GM12878 (cell line): ENCODE results near the gene EXOC7. TPM values are rescaled to one million over a fixed set of nuclear protein-coding genes. Genes with fewer than 3 reads are reported as not detected.

Experiments used
- ATAC-seq: fragments of 200-7000 bp; cut with Tn5 transposase; 3 replicates; pipeline ENCODE4 v1.9.1; 2020; ENCODE audit warnings: mild to moderate bottlenecking, moderate library complexity
- BruUV-seq: library from RNA; stranded (reverse); fragments of 400-500 nt; replicated peaks from 2 replicates; lab custom pipeline; 2021; lab: Mats Ljungman, UMichigan
- CTCF ChIA-PET: fragments of 300-600 bp; sonication (Branson Sonifier 250); formaldehyde crosslinking; extraction: SDS; loops from one replicate; lab custom pipeline; 2021; ENCODE audit warnings: inconsistent platforms; lab: Yijun Ruan, JAX
- POLR2A ChIA-PET: fragments of 350-600 bp; formaldehyde crosslinking; extraction: SDS; loops from one replicate; lab custom pipeline; 2021; ENCODE audit warnings: inconsistent platforms; lab: Charles Lee
- RAD21 ChIA-PET: fragments of 300-600 bp; sonication (Branson Sonifier 250); formaldehyde crosslinking; loops from one replicate; lab custom pipeline; 2023; ENCODE audit warnings: antibody characterized with exemption; ENCODE audit not compliant: unreplicated experiment; lab: Charles Lee
- SMC1A ChIA-PET: fragments of 300-600 bp; sonication (Branson Sonifier 250); formaldehyde crosslinking; loops from one replicate; lab custom pipeline; 2023; ENCODE audit not compliant: unreplicated experiment, uncharacterized antibody; lab: Charles Lee
- DNase-seq: peaks from one replicate; pipeline ENCODE4 v3.0.0-alpha.2; 2011; ENCODE audit warnings: low read depth, low spot score
- FAIRE-seq: peaks from 3 replicates; lab custom pipeline; 2011; peaks lifted over from hg19 to GRCh38; lab: Jason Lieb, UNC
- H2AFZ ChIP-seq: 2 replicates; pipeline ENCODE4 v1.6.0; 2011; ENCODE audit warnings: low read depth, low read length, control low read depth; ENCODE audit not compliant: control insufficient read depth
- H3K27ac ChIP-seq: 2 replicates; pipeline ENCODE4 v1.5.1; 2011; ENCODE audit warnings: control low read depth; ENCODE audit not compliant: control insufficient read depth, insufficient read depth
- H3K27me3 ChIP-seq, 2 experiments: replicated peaks in 1 of 2; 2 replicates each; pipeline versions ENCODE4 v1.6.0 to v1.6.1; 2011; ENCODE audit warnings: low read length in 1 of 2; ENCODE audit not compliant: control insufficient read depth in 2 of 2, insufficient read depth in 2 of 2
- H3K36me3 ChIP-seq, 2 experiments: 2 replicates each; pipeline ENCODE4 v1.5.1; 2011; ENCODE audit warnings: low read length in 1 of 2; ENCODE audit not compliant: control insufficient read depth in 2 of 2, insufficient read depth in 2 of 2
- H3K4me1 ChIP-seq: 2 replicates; pipeline ENCODE4 v1.6.1; 2011; ENCODE audit warnings: mild to moderate bottlenecking, low read length, moderate library complexity, mixed read lengths; ENCODE audit not compliant: control insufficient read depth, insufficient read depth
- H3K4me2 ChIP-seq: 2 replicates; pipeline ENCODE4 v1.6.0; 2011; ENCODE audit warnings: control low read depth; ENCODE audit not compliant: control insufficient read depth, insufficient read depth
- H3K4me3 ChIP-seq: fragments of 200-600 bp; sonication (generic); 2 replicates; pipeline ENCODE4 v1.5.1; 2016
- H3K79me2 ChIP-seq: 2 replicates; pipeline ENCODE4 v1.6.0; 2011; ENCODE audit warnings: low read length; ENCODE audit not compliant: control insufficient read depth, insufficient read depth
- H3K9ac ChIP-seq: 2 replicates; pipeline ENCODE4 v1.8.0; 2011; ENCODE audit warnings: low read length, control low read depth, mixed read lengths; ENCODE audit not compliant: control insufficient read depth, insufficient read depth
- H3K9me3 ChIP-seq: replicated peaks from 3 replicates; pipeline ENCODE4 v1.5.1; 2011; ENCODE audit warnings: mild to moderate bottlenecking, low read length; ENCODE audit not compliant: control insufficient read depth, insufficient read depth
- H4K20me1 ChIP-seq: 2 replicates; pipeline ENCODE4 v1.6.0; 2011; ENCODE audit not compliant: control insufficient read depth, insufficient read depth
- BMI1 ChIP-seq: fragments of 450-650 bp; IDR thresholded peaks from 2 replicates; pipeline ENCODE4 v1.6.1; 2016; ENCODE audit warnings: mild to moderate bottlenecking, moderate library complexity, borderline replicate concordance
- KLF5 ChIP-seq: fragments of 450-650 bp; IDR thresholded peaks from 2 replicates; pipeline ENCODE4 v1.6.1; 2014; ENCODE audit warnings: mild to moderate bottlenecking; ENCODE audit not compliant: partially characterized antibody
- MXI1 ChIP-seq: fragments of 150-350 bp; IDR thresholded peaks from 2 replicates; pipeline ENCODE4 v1.6.1; 2011; ENCODE audit warnings: low read depth, mild to moderate bottlenecking, inconsistent platforms, low read length, improper control_type of control experiment
- NR2C2 ChIP-seq: IDR thresholded peaks from 2 replicates; pipeline ENCODE4 v1.6.1; 2011; ENCODE audit warnings: borderline replicate concordance, low read depth; ENCODE audit not compliant: control insufficient read depth, insufficient read length
- RUNX3 ChIP-seq: IDR thresholded peaks from 2 replicates; pipeline ENCODE4 v1.6.1; 2012; ENCODE audit warnings: low read length, inconsistent platforms
- SPI1 ChIP-seq: IDR thresholded peaks from 2 replicates; pipeline ENCODE4 v1.6.1; 2011; ENCODE audit warnings: low read depth, mild to moderate bottlenecking, low read length, moderate library complexity, borderline replicate concordance; ENCODE audit not compliant: insufficient read depth
- SREBF2 ChIP-seq: IDR thresholded peaks from 2 replicates; pipeline ENCODE4 v1.6.1; 2012; ENCODE audit warnings: mild to moderate bottlenecking, low read length
- SUPT20H ChIP-seq: IDR thresholded peaks from 2 replicates; pipeline ENCODE4 v1.6.1; 2011; ENCODE audit warnings: low read depth, mild to moderate bottlenecking, low read length, moderate library complexity, borderline replicate concordance; ENCODE audit not compliant: control insufficient read depth
- WGBS: methylation state at CpG from one replicate; pipeline ENCODE4 v1.1.6; 2016; ENCODE audit warnings: low lambda C conversion rate; ENCODE audit not compliant: insufficient replicate concordance, insufficient coverage; ENCODE audit errors: missing lambda C conversion rate; 5-methylcytosine and 5-hydroxymethylcytosine counted together
- in situ Hi-C: fragments of 300-500 bp; cut with MboI; formaldehyde crosslinking; loops from 9 replicates; pipeline ENCODE4 v1.14.3; 2018; ENCODE audit warnings: mixed read lengths
- intact Hi-C: fragments of 100-400 bp; cut with micrococcal nuclease; formaldehyde crosslinking; loops from one replicate; pipeline ENCODE4 v1.14.2; 2022; ENCODE audit not compliant: unreplicated experiment
- polyA plus RNA-seq, 11 experiments: library from polyadenylated mRNA; depleted of rRNA in 4 of 11; unstranded in 6 of 11; stranded (reverse) in 5 of 11; fragments of >200 nt; fragmentation: Nextera tagmentation in 4 of 11; fragmentation: Illumina TruSeq in 1 of 11; extraction: Ambion mirVana in 4 of 11; extraction: Trizol in 1 of 11; gene quantifications; 1 replicate in 1 of 11; 2 replicates in 10 of 11; pipeline versions ENCODE4 v1.2.1 to v1.2.3, GENCODE V29; 2011 to 2016; ENCODE audit warnings: inconsistent platforms in 2 of 11, missing spikeins in 2 of 11, low read depth in 1 of 11
- total RNA-seq, 4 experiments: library from RNA; depleted of rRNA in 3 of 4; stranded (reverse); fragments of >200 nt in 3 of 4; fragmentation: Illumina TruSeq in 1 of 4; extraction: Trizol in 1 of 4; gene quantifications; 2 replicates each; pipeline versions ENCODE4 v1.2.1 to v1.2.3, GENCODE V29; 2013 to 2021
- TF ChIP-seq, protein P1 (sequence below): fragments of 450-650 bp; IDR thresholded peaks from 2 replicates; pipeline ENCODE4 v1.6.1; 2017; ENCODE audit warnings: mild to moderate bottlenecking

The EXOC7 gene
- total and polyA plus RNA-seq, 10 of the 15 experiments (the other 5 are each of a cell fraction or from before 2014, with no cell fraction given) = 18.8 to 71.3 (median 48.2) TPM

GRCh38 chr17:76077584-76078110 lies 25.9 kb downstream of the EXOC7 start:
- ChIA-PET CTCF (no interaction called here), SMC1A (no interaction called here)
- FAIRE-seq (no peak), ATAC-seq (no peak)
- no peaks in the 10 kb centered on the region for H4K20me1 ChIP-seq
- no TSS peak for BruUV-seq
- in situ Hi-C loops = no loop called here
- H3K4me2 ChIP-seq = no peak overlapping the region
- peaks cover 7 to 26% of the 10 kb centered on the region in 2 experiments; a peak in 3 of 4 replicates for H3K27me3 ChIP-seq
- H3K79me2 ChIP-seq = peaks cover 4% of the 10 kb centered on the region
- 44% methylated on average over 11 of the region's 12 CpGs for WGBS
- no peak overlapping the region for H3K9ac ChIP-seq
- H3K4me3 ChIP-seq = no peak overlapping the region
- no peak overlapping the region for H2AFZ ChIP-seq
- TF ChIP-seq KLF5 = no peak
- TF ChIP-seq MXI1 = no peak
- TF ChIP-seq SUPT20H = no peak
- no peak for TF ChIP-seq BMI1
- TF ChIP-seq NR2C2 = no peak
- TF ChIP-seq SREBF2 = no peak
- TF ChIP-seq, protein P1, sequence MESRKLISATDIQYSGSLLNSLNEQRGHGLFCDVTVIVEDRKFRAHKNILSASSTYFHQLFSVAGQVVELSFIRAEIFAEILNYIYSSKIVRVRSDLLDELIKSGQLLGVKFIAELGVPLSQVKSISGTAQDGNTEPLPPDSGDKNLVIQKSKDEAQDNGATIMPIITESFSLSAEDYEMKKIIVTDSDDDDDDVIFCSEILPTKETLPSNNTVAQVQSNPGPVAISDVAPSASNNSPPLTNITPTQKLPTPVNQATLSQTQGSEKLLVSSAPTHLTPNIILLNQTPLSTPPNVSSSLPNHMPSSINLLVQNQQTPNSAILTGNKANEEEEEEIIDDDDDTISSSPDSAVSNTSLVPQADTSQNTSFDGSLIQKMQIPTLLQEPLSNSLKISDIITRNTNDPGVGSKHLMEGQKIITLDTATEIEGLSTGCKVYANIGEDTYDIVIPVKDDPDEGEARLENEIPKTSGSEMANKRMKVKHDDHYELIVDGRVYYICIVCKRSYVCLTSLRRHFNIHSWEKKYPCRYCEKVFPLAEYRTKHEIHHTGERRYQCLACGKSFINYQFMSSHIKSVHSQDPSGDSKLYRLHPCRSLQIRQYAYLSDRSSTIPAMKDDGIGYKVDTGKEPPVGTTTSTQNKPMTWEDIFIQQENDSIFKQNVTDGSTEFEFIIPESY = no peak
- TF ChIP-seq SPI1 = no peak
- TF ChIP-seq RUNX3 = no peak
- TF ChIP-seq, all 136 proteins: peak for 0
- Histone ChIP-seq H3K4me1 (no peaks in the 10 kb centered on the region), H3K36me3 (no peaks in the 10 kb centered on the region; a peak in 1 of 4 replicates), H3K9me3 (no peaks in the 10 kb centered on the region), H3K27ac (no peak overlapping the region)
- DNase-seq = no peak
- POLR2A ChIA-PET = no interaction called here
- RAD21 ChIA-PET = no interaction called here
- intact Hi-C loops = no loop called here
